ENCODE data around the gene AGBL4.

DNA sequence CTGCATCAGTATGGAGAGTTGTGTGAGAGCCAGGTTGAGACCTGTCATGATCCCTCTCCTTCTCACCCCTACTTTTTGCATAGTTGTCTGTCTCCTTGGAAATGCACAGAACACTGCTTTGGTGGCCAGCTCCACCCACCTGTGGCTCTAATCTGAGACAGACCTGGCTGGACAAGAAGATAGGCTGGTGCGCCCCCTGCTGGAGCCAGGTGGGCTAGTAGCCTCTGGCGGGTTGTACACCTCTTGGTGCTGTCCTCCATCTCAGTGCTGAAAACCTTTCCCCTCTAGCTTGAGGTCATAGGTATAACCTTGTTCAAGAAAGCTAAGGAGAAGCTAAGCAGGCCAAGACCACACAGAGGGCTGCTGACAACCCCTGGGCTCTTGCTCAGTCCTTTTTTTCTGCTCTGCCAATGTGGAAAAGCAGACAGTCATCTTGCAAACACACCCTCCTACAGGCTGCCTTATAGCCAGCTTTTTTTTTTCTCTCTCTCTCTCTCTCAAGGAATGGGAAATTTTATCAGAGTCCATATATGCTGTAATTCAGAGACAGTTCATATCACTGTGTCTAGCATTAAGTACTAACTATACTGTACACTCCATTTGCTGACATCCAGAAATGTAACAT is 1492.9 kb downstream of the AGBL4 start:
- TF ChIP-seq, protein P1, sequence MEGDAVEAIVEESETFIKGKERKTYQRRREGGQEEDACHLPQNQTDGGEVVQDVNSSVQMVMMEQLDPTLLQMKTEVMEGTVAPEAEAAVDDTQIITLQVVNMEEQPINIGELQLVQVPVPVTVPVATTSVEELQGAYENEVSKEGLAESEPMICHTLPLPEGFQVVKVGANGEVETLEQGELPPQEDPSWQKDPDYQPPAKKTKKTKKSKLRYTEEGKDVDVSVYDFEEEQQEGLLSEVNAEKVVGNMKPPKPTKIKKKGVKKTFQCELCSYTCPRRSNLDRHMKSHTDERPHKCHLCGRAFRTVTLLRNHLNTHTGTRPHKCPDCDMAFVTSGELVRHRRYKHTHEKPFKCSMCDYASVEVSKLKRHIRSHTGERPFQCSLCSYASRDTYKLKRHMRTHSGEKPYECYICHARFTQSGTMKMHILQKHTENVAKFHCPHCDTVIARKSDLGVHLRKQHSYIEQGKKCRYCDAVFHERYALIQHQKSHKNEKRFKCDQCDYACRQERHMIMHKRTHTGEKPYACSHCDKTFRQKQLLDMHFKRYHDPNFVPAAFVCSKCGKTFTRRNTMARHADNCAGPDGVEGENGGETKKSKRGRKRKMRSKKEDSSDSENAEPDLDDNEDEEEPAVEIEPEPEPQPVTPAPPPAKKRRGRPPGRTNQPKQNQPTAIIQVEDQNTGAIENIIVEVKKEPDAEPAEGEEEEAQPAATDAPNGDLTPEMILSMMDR (IDR thresholded peaks at IDR 0.05), result no peak
- TF ChIP-seq POLR2A (IDR thresholded peaks at IDR 0.05), result no peak

All from lower leg skin (tissue), 3 donors.